Left renal cortex interstitium (tissue), 4 donors: ENCODE results near the gene BIRC5. TPM values are rescaled to one million over a fixed set of nuclear protein-coding genes. Genes with fewer than 3 reads are reported as not detected.
"Not testable (repeated sequence)": the region's sequence is repeated elsewhere in the genome, so short reads cannot be mapped to it uniquely, and the experiment has no call there.

Experiments
- DNase-seq, 4 donors: peaks; one replicate each; pipeline ENCODE4 v3.0.0-alpha.2; 2013; ENCODE audit warnings: low read depth in 4 of 4, low spot score in 2 of 4, missing footprints in 1 of 4
- polyA plus RNA-seq, 4 donors: library from polyadenylated mRNA; unstranded; fragments of 120-200 nt; gene quantifications; one replicate each; pipeline ENCODE4 v1.2.1, GENCODE V29; 2013; ENCODE audit not compliant: insufficient read length in 4 of 4

Gene BIRC5
- polyA plus RNA-seq, 4 donors, result 23.0 to 34.9 (median 30.6) TPM

DNA sequence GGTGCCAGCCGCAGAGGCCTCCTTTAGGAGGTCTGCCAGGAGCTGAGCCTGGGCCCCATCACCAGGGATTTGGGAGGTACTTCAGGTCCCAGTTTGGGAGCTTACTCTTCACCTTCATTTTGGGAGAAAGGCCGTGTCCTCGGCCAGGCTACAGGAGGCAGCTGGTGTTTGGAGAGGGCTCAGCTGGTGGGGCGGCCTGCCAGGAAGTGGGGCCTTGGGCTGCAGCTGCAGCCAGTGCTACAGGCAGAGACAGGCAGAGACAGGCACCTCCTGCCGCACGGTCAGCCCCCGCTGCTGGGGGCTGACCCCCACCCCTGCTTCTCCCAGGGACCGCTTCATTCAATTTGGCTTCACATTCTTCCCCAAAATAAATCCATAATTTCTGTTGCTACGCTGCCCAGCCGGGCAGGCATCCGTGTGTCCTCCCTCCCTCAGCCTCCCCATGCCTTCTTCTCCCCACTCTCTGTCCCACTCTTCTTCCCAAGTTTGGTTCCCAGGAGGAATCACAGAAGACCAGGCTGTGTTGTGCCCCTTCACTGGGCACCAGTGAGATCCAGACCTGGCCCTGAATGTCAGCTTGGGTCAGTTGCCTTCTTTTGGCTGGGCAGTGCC, 23.5 kb downstream of the BIRC5 start:
- no peak for DNase-seq

DNA sequence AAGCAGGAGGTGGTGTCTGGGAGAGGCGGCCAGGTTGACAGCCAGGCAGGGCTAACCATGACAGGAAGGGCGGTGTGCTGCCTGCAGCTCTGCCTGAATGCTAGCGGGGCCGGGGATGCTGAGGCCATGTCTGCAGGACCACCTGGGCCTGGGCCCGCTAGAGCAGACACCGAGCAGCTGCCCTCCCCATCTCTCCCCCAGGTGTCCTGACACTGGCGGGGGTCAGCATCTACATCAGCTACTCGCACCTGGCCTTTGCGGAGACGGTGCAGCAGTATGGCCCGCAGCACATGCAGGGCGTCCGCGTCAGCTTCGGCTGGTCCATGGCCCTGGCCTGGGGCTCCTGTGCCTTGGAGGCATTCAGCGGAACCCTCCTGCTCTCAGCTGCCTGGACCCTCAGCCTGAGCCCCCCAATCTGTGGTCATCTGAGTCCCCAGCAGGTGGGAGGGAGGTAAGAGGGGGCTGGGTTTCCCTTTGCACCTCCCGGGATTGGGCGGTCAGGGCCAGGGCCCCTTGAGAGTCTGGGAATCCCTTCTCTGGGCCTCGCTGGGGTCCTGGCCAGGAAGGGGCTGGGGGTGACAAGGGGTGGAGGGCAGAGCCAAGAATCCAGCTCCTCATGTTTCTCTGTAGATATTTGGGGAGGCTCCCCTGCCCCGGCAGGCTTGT, 24.9 kb downstream of the BIRC5 start:
- DNase-seq, result no peak

DNA sequence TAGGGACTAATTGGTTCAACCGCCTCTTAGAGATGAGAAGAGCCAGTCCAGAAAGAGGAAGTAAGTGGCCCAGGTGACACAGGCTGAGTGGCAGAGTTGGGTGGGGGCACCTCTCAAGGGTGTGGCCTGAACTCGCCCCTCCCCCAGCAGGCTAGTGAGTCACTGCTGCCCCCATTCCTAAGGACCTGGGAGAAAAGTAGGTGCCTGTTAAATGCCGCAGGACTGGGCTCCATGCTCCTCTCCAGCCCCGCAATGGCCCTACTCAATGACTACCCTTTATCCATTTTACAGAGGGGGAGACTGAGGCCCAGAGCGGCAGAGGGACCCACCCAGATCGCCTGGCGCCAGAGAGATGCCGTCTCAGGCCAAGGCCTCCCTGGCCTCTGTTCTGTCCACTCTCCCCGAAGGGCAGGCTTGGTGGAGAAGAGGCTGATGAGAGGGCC, 25.5 kb downstream of the BIRC5 start:
- DNase-seq, result no peak

DNA sequence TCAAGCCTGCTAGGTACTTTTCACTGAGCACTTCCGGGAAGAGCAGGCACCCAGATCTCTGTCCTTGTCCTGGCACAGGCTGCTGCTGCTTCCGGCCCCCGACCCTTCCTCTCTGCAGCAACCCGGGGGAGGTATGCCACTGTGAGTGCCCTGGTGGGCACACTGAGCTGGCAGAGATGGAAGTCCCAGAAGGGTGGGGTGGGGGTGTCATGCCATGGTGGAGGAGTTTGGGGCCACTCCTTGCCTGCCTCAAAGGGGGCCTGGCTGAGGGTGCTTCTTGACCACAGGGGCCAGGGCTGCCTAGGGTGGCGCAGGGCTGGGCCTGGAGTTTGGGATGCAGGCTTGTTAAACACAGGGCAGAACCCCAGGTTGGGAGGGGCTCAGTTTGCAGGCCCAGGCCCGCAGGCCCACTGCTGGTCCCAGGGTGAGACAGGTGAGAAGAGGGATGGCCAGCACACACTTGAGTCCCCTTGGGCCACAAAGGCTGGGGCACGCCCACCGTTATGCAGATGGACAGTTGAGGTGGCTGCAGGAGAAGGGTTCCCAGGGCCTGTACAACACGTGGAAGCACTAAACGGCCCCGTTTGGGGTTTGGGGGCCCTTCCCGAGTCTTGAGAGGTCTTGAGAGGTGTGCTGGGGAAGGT, 26.1 kb downstream of the BIRC5 start:
- DNase-seq, result no peak

DNA sequence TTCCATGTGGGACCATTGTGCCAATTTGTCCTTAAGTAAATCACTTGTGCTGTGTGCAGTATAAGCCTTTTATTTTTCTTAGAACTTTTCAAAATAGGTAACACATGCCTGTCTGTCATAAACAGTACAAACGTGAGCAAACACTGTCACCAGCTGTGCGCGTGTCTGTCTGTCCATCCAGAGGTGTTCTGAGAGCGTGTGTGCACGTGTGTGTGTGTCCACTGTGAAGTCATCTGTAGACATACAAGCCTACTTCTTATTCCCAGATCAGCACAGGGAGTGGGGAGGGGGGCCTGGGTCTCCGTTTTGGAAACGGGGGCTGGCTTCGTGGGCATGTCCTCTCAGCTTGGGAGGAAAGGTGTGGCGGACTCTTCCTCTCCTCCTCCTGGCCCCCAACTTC, 26.8 kb downstream of the BIRC5 start:
- DNase-seq, result no peak

DNA sequence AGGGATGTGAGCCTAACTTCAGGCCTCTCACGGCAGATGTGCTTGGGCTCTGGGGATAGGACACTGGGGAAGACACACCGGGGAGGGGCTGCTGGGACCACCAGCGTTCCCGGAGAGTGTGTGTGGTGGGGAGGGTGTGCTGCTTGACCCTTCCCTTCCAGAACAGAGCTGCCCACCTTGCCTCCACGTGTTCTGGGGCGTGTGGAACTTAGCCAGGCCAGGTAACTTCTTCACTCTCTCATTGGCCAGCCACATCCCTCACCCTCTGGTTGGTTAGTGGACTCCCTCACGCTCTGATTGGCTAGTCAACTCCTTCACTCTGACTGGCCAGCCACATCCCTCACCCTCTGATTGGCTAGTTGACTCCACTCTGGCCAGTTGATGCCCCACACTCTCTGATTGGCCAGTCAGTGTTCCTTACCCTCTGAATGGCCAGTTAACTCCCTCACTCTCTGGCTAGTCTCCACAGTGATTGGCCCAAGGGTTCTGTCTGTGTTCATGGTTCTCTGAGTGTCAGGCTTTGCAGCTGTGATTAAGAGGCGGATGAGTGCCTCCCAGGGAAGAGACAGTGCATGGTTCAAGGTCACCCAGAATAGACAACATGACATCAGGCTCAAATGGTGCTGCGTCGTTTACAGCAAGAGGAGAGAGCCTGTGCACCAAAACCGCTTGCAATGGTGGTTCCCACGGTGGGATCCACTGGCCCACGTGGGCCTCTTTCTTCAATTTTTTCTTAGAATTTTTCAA, 27.4 kb downstream of the BIRC5 start:
- DNase-seq, result no peak

DNA sequence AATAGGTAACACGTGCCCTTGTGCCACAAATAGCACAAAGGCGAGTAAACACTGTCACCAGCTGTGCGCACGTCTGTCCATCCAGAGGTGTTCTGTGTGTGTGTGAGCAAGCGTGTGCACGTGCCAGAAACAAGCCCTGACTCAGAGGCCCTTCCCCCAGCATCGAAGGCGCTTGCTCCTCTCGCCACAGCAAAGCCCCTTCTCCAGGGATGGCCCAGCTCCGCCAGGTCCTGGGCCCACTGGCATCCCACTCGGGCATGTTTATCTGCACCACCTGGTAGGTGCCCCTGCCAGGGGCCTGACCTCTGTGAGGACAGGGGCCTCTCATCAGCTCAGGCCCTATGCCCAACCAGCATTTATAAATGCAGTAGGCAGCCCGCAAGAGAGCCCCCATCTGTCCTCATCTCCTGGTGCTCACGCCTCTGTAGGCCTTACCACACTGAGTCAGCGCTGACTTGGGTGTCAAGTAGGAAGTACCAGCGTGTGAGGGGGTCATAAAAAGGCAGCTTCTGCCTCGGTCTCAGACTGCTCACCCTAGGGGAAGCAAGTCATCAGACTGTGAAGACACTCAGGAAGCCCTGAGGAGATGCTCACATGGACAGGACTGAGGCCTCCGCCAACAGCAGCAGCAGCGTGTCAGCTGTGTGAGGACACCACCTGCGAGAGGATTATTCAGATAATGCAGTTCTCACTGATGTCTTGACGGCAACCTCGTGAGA, 28.1 kb downstream of the BIRC5 start:
- no peak for DNase-seq

DNA sequence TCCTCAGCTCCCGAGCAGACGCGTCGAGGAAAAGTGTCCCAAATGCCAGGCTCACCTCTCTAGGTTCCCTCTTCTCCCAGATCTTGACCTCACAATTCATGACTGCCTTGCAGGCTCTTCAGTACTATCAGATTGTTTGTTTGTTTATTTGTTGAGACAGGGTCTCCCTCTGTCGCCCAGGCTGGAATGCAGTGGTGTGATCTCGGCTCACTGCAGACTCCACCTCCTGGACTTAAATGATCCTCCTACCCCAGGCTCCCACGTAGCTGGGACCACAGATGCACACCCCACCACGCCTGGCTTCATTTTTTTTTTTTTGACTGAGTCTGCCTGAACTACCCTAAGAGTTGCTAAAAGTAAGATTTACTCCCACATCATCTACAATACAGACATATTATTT, 33.3 kb downstream of the BIRC5 start:
- no peak for DNase-seq

DNA sequence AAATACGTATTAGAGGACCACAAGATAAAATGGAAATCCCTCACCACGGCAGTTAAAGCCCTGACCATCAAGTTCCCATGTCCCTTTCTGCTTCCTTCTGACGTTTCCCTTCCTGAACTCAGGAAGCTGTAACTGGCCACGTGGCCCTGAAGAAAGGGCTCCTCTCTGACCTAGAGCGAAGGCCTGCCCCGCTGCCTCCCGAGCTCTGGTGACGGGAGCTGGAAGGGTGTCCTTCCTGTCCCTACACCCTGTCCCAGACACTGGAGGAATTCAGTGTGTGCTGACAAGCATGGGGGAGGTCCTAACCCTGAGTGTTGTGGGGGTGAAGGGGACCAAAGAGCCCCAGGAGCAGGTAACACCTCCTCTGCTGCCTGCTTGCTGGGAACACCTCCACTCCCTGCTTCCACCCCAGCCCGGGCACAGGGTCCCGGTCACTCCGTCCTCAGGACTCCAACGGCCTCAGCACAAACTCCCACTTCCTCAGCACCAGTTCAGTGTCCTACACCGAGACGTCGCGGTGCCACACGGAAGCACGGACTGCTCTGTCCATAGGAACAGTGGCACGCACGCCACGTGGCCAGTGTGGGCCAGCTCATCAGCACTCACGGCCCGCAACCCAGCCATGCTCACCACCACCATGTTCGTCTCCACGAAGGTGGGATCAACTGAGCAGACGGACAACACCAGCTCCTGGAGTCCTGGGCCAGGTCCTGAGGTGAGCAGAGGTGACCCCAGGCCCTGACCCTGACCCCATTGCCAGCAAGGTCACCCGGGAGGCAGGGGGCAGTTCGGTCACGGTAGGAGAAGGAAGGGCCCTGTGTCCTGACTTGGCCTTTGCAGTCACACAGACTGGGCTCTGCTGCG, 34.2 kb downstream of the BIRC5 start:
- no peak for DNase-seq

DNA sequence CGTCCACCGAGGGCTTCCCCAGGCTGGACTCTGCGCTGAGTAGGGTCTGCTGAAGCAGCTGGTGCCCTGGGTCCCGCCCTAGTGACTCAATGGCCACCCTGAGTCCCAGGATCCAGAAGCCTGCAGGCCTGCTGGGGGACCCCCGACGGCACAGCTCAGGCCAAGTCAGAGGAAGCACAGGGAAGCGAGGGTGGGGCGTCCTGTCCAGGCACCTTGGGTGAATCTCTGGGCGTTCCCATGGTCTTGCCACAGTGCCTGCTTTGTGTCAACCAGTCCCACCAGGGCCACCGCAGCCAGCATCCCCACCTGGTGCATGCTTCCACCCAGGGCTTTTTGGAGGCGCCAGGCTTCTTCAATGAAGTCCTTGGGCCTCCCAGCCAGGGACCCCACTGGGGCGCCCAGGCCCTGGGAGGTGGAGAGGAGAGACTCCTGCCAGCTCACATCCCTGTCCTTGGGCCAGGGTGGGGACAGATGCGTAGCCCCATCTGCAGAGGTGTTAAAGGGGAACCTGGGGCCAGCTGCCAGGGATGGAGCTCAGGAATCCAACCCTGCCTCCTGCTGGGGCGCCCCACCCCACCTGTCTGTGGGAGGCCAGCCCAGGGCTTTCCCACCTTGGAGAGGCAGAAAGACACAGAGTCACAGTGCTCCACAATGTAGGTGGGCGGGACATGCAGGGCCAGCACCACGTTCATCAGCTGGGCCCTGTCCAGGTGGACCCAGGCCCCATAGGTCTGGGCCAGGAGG, 35.2 kb downstream of the BIRC5 start:
- no peak for DNase-seq

DNA sequence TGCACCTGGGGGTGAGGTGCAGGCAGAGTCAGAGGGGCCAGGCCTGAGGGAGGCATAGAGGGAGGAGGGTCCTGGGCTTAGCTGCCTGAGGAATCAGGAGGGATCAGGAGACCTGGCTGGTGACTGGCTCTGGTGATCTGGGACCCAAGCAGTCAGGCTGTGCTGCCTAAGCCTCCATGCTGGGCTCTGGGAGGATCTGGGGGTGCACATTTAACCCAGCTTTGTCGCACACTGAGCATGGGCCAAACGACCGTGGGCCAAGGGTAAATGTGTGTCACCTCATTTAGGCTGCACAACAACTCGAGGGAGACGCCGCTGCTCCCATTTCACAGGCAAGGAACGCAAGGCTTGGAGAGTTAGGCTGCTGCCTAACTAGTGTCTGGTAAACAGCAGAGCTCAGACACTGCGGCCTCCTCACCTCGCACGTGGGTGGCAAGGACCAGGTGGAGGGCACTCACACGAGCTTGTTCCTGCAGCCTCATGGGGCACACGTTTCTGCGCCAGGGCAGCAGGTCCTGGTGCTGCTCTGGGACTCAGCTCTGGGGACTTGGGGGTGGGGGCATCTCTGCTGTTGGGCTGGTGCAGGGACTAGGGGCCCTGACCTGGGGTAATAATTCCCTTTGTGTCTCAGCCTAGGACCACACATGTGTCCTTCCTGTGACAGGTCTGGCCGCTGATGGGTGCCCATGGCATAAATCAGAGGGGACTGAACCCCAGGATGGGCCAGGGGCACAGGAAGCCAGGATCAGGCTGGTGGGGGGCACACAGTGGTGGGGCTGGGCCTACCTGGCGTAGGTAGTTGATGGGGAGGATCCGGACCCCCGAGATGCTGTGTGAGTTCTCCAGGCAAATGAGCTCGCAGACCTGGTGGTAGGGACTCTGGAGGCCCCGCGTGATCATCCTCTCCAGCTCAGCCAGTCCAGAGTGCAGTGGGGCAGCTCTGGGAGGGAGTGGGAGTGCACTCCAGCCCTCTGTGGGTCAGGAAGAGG, 36.1 kb downstream of the BIRC5 start:
- no peak for DNase-seq

DNA sequence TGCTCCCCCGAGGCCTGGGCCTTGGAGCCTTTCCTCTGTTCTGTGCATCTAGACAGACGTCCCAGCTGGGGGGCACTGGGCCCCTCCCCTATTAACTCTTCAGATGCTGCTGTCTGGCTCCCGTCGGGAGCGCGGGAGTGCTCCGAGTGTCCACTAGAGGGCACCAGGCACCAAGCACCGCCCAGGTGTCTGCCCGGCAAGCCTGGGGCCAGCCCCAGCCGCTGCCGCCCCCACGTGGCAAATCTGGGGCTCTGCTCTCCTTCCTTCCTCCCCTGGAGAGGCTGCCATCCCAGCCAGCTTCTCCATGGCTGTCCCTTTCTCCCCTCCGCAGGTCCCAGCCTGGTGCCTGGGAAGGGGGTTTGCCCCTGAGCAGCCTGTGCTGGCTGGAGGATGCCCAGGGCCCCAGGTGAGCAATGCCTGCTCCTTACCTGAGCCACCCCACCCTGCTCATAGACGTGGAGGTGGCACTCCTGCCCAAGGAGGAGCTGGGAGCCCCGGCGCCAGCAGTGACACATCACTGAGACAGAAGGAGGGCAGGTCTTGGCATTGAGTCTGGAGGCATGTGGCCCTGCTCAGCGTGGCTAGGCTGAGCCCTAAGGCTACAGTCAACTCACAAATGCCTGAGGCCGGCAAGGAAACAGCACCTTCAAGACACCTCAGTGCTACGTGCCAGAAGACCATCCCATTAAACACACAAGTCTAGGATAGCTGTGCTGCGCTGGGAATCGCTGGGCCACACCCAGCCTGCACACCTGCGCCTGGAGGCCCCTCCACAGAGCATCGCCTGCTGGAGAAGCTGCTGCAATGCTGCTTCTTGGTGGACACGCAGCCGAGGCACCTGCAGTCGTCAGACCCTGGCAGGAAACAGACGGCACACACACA, 37.1 kb downstream of the BIRC5 start:
- DNase-seq, result peak in 1 of 4 donors; percentile 59

DNA sequence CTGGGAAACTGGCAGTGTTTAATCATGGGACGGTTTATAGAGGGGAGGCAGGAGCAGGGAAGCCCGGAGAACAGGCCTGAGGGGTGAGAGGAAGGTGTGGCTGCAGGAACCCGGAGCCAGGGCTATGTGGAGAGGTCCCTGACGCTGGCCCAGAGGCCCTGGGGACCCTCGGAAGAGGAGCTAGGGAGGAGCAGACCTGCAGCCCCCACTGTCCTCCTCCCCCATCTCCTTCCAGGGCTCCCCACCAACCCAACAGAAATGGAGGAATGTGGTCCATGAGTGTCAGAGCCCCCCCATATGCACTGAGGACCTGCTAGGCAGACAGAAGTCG, 37.7 kb downstream of the BIRC5 start:
- no peak for DNase-seq

DNA sequence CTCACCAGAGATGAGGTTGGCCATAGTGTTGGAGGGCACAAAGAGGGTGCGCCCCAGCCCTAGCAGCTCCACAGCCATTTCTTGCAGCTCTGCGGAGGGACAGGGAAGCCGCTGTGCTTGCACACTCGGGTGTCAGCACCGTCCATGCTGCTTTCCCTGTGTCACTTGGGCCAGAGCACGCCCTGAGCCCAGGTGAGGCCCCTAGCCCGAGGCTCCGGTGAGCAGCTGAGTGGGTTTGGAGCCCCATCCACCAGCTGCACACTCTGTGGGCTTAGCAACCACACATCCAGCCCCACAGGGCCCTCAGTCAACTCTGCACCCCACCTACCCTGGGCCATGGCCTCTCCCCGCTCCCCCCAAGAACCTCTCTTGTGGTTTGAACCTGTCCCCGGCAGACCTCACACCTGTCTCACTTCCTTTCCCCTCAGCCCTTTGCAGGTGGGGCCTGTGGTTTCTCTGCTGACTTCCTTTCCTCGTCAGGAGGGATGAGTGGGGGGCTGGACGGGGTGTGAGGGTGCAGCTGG, 38.1 kb downstream of the BIRC5 start:
- no peak for DNase-seq

DNA sequence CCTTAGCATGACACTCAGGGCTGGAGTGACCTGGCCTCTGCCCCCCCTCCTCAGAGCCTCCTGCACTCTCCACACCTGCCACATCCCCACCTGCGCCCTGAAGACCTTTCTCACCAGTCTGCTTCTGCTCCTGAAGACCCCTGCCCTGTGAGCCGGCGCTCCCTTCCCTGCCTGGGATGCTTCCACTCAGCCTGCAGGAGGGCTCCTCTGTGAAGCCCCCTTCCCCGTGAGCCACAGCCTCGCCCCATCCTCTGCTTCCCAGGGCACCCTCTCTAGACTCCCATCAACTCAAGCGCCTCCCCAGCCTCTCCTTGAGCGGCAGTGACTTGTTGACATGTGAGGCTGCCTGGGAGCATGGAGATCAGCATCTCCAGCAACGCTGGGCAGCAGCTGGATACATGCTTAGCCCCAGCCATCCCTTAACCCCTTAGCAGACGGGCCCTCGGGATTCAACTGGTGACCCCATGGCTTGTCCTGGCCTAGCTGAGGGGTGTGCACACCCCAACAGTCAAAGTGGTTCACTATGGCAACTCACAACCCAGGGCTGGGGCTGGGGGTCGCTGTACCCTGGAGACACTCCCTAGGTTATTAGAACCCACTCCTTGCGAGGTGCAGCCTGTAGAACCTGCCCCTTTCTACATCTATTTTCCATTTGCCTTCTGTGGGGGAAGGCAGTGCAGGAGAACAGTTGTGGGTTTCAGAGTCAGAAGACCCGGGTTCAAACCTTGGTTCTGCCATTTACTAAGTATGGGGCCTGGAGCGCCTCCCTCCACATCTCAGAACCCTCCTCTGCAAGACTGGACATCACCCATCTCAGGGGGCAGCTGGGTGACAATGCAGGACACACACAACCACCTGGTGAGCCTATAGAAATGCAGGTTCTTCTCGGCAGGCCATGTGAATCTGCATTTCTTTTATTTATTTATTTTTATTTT, 38.9 kb downstream of the BIRC5 start:
- no peak for DNase-seq

DNA sequence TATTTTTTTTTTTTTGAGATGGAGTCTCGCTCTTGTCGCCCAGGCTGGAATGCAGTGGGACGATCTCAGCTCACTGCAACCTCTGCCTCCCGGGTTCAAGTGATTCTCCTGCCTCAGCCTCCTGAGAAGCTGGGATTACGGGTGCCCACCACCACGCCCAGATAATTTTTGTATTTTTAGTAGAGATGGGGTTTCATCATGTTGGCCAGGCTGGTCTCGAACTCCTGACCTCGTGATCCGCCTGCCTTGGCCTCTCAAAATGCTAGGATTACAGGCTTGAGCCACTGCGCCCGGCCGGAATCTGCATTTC, 39.5 kb downstream of the BIRC5 start:
- DNase-seq, result not testable (repeated sequence)
